ENCODE results near the gene ATP9A.
"Not testable (repeated sequence)": the region's sequence is repeated elsewhere in the genome, so short reads cannot be mapped to it uniquely, and the experiment has no call there.

ATP9A gene

GRCh38 chr20:51725584-51726176 lies 42.5 kb downstream of the ATP9A start:
- no peaks in the 10 kb centered on the region for H3K9me3 ChIP-seq (ENCODE audit: control insufficient read depth, insufficient read depth, low read length)
- H3K27me3 ChIP-seq (ENCODE audit: control insufficient read depth, low read length), result no peaks in the 10 kb centered on the region
- no peaks in the 10 kb centered on the region for H3K36me3 ChIP-seq (ENCODE audit: control insufficient read depth, low read length)
- H3K79me2 ChIP-seq (ENCODE audit: control insufficient read depth, low read length), result no peaks in the 10 kb centered on the region
- H3K4me3 ChIP-seq (ENCODE audit: low read length), result no peak overlapping the region
- no peaks in the 10 kb centered on the region for H3F3A ChIP-seq (ENCODE audit: control insufficient read depth, insufficient read depth)
- H4K20me1 ChIP-seq (ENCODE audit: control insufficient read depth, insufficient read depth, low read depth, low read length), result no peaks in the 10 kb centered on the region
- TF ChIP-seq EZH2phosphoT487 (IDR thresholded peaks at IDR 0.05; ENCODE audit: borderline replicate concordance, low read length) (no peak), CTCF (IDR thresholded peaks at IDR 0.05; ENCODE audit: low read depth, low read length, poor library complexity, severe bottlenecking) (no peak)
- no peak overlapping the region for H3K4me2 ChIP-seq (ENCODE audit: low read length)
- H3K9me2 ChIP-seq (replicated peaks; ENCODE audit: control insufficient read depth, low read length), result no peaks in the 10 kb centered on the region
- H3K27ac ChIP-seq (ENCODE audit: low read depth, low read length), result no peak overlapping the region
- no peaks in the 10 kb centered on the region for H3K4me1 ChIP-seq (ENCODE audit: control insufficient read depth, low read length)

DNA sequence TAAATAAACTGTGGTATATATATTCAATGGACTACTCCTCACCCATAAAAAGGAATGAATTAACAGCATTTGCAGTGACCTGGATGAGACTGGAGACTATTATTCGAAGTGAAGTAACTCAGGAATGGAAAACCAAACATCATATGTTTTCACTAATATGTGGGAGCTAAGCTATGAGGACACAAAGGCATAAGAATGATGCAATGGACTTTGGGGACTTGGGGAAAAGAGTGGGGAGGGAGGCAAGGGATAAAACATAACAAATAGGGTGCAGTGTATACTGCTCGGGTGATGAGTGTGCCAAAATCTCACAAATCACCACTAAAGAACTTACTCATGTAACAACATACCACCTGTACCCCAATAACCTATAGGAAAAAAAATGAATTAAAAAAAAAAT lies 45.2 kb downstream of the ATP9A start:
- H3K27ac ChIP-seq (ENCODE audit: low read depth, low read length); H3K36me3 ChIP-seq (ENCODE audit: control insufficient read depth, low read length); H4K20me1 ChIP-seq (ENCODE audit: control insufficient read depth, insufficient read depth, low read depth, low read length); H3F3A ChIP-seq (ENCODE audit: control insufficient read depth, insufficient read depth); H3K4me1 ChIP-seq (ENCODE audit: control insufficient read depth, low read length); H3K4me3 ChIP-seq (ENCODE audit: low read length); H3K79me2 ChIP-seq (ENCODE audit: control insufficient read depth, low read length); H3K9me3 ChIP-seq (ENCODE audit: control insufficient read depth, insufficient read depth, low read length); H3K9me2 ChIP-seq (replicated peaks; ENCODE audit: control insufficient read depth, low read length); H3K4me2 ChIP-seq (ENCODE audit: low read length); H3K27me3 ChIP-seq (ENCODE audit: control insufficient read depth, low read length): not testable (repeated sequence)

DNA sequence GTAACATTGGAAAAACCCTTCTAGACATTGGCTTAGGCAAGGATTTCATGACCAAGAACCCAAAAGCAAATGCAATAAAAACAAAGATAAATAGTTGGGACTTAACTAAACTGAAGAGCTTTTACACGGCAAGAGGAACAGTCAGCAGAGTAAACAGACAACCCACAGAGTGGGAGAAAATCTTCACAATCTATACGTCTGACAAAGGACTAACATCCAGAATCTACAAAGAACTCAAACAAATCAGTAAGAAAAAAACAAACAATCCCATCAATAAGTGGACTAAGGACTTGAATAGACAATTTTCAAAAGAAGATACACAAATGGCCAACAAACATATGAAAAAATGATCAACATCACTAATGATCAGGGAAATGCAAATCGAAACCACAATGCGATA lies 45.9 kb downstream of the ATP9A start:
- not testable (repeated sequence) for H4K20me1 ChIP-seq (ENCODE audit: control insufficient read depth, insufficient read depth, low read depth, low read length); H3K36me3 ChIP-seq (ENCODE audit: control insufficient read depth, low read length); H3K9me2 ChIP-seq (replicated peaks; ENCODE audit: control insufficient read depth, low read length); H3K4me3 ChIP-seq (ENCODE audit: low read length); H3K4me1 ChIP-seq (ENCODE audit: control insufficient read depth, low read length); H3K9me3 ChIP-seq (ENCODE audit: control insufficient read depth, insufficient read depth, low read length); H3K27me3 ChIP-seq (ENCODE audit: control insufficient read depth, low read length); H3F3A ChIP-seq (ENCODE audit: control insufficient read depth, insufficient read depth); H3K27ac ChIP-seq (ENCODE audit: low read depth, low read length); H3K4me2 ChIP-seq (ENCODE audit: low read length); H3K79me2 ChIP-seq (ENCODE audit: control insufficient read depth, low read length)

DNA sequence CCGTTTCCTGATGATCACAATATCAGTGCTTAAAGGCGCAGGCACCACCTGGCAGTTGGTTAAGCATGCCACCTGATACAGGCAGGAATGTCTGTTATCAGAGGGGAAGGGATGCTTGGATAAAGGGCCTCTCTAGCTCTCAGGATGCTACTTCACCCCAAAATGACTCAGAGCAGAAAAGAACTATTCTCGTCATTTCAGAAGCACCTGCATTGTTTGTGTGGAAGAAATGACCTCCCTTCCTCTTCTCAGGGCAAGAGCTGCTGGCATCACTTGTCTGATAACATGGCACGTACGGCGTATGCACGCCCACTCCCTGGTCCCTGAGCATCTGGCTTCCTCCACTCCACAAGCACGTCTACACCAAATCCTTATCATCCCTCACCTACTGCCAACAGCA lies 47.3 kb downstream of the ATP9A start:
- Histone ChIP-seq H3K4me3 (ENCODE audit: low read length) (no peak overlapping the region), H3K79me2 (ENCODE audit: control insufficient read depth, low read length) (no peaks in the 10 kb centered on the region), H3K4me2 (ENCODE audit: low read length) (no peak overlapping the region), H3K36me3 (ENCODE audit: control insufficient read depth, low read length) (no peaks in the 10 kb centered on the region), H3K27me3 (ENCODE audit: control insufficient read depth, low read length) (no peaks in the 10 kb centered on the region), H3K9me2 (replicated peaks; ENCODE audit: control insufficient read depth, low read length) (no peaks in the 10 kb centered on the region), H3K4me1 (ENCODE audit: control insufficient read depth, low read length) (no peaks in the 10 kb centered on the region), H3K9me3 (ENCODE audit: control insufficient read depth, insufficient read depth, low read length) (no peaks in the 10 kb centered on the region), H3K27ac (ENCODE audit: low read depth, low read length) (no peak overlapping the region), H3F3A (ENCODE audit: control insufficient read depth, insufficient read depth) (no peaks in the 10 kb centered on the region), H4K20me1 (ENCODE audit: control insufficient read depth, insufficient read depth, low read depth, low read length) (no peaks in the 10 kb centered on the region)
- no peak for TF ChIP-seq CTCF (IDR thresholded peaks at IDR 0.05; ENCODE audit: low read depth, low read length, poor library complexity, severe bottlenecking)
- no peak for TF ChIP-seq EZH2phosphoT487 (IDR thresholded peaks at IDR 0.05; ENCODE audit: borderline replicate concordance, low read length)

All from DOHH2 (cell line).